IMR-90 (cell line): Measurements from ENCODE around the gene URB1.

Source experiments
- CTCF ChIP-seq: conservative IDR thresholded peaks from 2 replicates; pipeline ENCODE4 v1.5.1; 2012; ENCODE audit warnings: mild to moderate bottlenecking, low read depth, low read length, improper control_type of control experiment
- MAFK ChIP-seq: IDR thresholded peaks from 2 replicates; pipeline ENCODE4 v1.6.1; 2012; ENCODE audit warnings: low read depth, low read length, improper control_type of control experiment

- TF ChIP-seq MAFK (no peak), CTCF (no peak)
Observed at GRCh38 chr21:32307706-32308105, 85.1 kb downstream of the URB1 start.
